ENCODE data around the gene ZMYND11. TPM values are rescaled to one million over a fixed set of nuclear protein-coding genes. Genes with fewer than 3 reads are reported as not detected.
"Not testable (repeated sequence)": the region's sequence is repeated elsewhere in the genome, so short reads cannot be mapped to it uniquely, and the experiment has no call there.

The ZMYND11 gene
- polyA plus RNA-seq, 3 donors, result 7.0 to 11.8 (median 8.8) TPM

GRCh38 chr10:265816-266588, 130.7 kb downstream of the ZMYND11 start:
- H3K4me3 ChIP-seq (replicated peaks in 1 of 3; ENCODE audit: low read depth in 2 of 3, low read length in 3 of 3); H3K27ac ChIP-seq (ENCODE audit: low read depth in 1 of 2, low read length in 2 of 2); H3K9ac ChIP-seq (ENCODE audit: insufficient read depth, low read length, poor library complexity, severe bottlenecking); H2AFZ ChIP-seq (ENCODE audit: insufficient read depth, low read depth, low read length, poor library complexity, severe bottlenecking); H4K20me1 ChIP-seq (ENCODE audit: insufficient read depth, low read length); H3K9me3 Mint-ChIP-seq; H3K36me3 Mint-ChIP-seq; H3K9me3 ChIP-seq (replicated peaks in 1 of 2; ENCODE audit: control insufficient read depth in 1 of 2, insufficient read depth in 1 of 2, low read length in 2 of 2); H3K4me3 Mint-ChIP-seq; H3K36me3 ChIP-seq (replicated peaks in 1 of 2; ENCODE audit: control insufficient read depth in 1 of 2, insufficient read depth in 2 of 2, low read length in 2 of 2); H3K27me3 Mint-ChIP-seq (ENCODE audit: low read depth in 3 of 3); intact Hi-C loops (cut with micrococcal nuclease); H3K4me1 ChIP-seq (ENCODE audit: control insufficient read depth in 1 of 2, insufficient read depth in 2 of 2, low read length in 2 of 2); DNase-seq; H3K27me3 ChIP-seq (ENCODE audit: control insufficient read depth in 2 of 2, insufficient read depth in 2 of 2, low read length in 2 of 2); H3K79me2 ChIP-seq (ENCODE audit: insufficient read depth, low read length); H3K4me2 ChIP-seq (replicated peaks; ENCODE audit: extremely low read depth, low read length, poor library complexity, severe bottlenecking); H3K27ac Mint-ChIP-seq: not testable (repeated sequence)
- peaks cover 11% of the 10 kb centered on the region for H3K4me1 Mint-ChIP-seq
- no CpG with 5 or more reads among the region's 5 CpGs for WGBS (ENCODE audit: insufficient coverage)

- peaks cover 0 to 6% (median 3%) of the 10 kb centered on the region in 7 donors for H3K9me3 Mint-ChIP-seq
- WGBS (ENCODE audit: insufficient coverage), result 63% methylated on average over 4 of the region's 8 CpGs
- H3K9me3 ChIP-seq (replicated peaks in 1 of 2; ENCODE audit: control insufficient read depth in 1 of 2, insufficient read depth in 1 of 2, low read length in 2 of 2), result no peaks in the 10 kb centered on the region
- H3K9ac ChIP-seq (ENCODE audit: insufficient read depth, low read length, poor library complexity, severe bottlenecking), result no peak overlapping the region
- no peak overlapping the region for H2AFZ ChIP-seq (ENCODE audit: insufficient read depth, low read depth, low read length, poor library complexity, severe bottlenecking)
- H3K27ac Mint-ChIP-seq, result no peak overlapping the region
- intact Hi-C loops (cut with micrococcal nuclease), result no loop called here
- peaks cover 3% of the 10 kb centered on the region for H3K4me1 Mint-ChIP-seq
- TF ChIP-seq, protein P1, sequence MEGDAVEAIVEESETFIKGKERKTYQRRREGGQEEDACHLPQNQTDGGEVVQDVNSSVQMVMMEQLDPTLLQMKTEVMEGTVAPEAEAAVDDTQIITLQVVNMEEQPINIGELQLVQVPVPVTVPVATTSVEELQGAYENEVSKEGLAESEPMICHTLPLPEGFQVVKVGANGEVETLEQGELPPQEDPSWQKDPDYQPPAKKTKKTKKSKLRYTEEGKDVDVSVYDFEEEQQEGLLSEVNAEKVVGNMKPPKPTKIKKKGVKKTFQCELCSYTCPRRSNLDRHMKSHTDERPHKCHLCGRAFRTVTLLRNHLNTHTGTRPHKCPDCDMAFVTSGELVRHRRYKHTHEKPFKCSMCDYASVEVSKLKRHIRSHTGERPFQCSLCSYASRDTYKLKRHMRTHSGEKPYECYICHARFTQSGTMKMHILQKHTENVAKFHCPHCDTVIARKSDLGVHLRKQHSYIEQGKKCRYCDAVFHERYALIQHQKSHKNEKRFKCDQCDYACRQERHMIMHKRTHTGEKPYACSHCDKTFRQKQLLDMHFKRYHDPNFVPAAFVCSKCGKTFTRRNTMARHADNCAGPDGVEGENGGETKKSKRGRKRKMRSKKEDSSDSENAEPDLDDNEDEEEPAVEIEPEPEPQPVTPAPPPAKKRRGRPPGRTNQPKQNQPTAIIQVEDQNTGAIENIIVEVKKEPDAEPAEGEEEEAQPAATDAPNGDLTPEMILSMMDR (IDR thresholded peaks at IDR 0.05), result no peak
- no peaks in the 10 kb centered on the region for H3K36me3 Mint-ChIP-seq
- no peak overlapping the region for H3K4me3 Mint-ChIP-seq
- no peaks in the 10 kb centered on the region for H4K20me1 ChIP-seq (ENCODE audit: insufficient read depth, low read length)
- no peaks in the 10 kb centered on the region for H3K4me1 ChIP-seq (ENCODE audit: control insufficient read depth in 1 of 2, insufficient read depth in 2 of 2, low read length in 2 of 2)
- no peak overlapping the region for H3K27ac ChIP-seq (ENCODE audit: low read depth in 1 of 2, low read length in 2 of 2)
- H3K4me2 ChIP-seq (replicated peaks; ENCODE audit: extremely low read depth, low read length, poor library complexity, severe bottlenecking), result no peak overlapping the region
- no peak for DNase-seq
- H3K4me3 ChIP-seq (replicated peaks in 1 of 3; ENCODE audit: low read depth in 2 of 3, low read length in 3 of 3), result no peak overlapping the region
- no peaks in the 10 kb centered on the region for H3K79me2 ChIP-seq (ENCODE audit: insufficient read depth, low read length)
- no peaks in the 10 kb centered on the region for H3K27me3 ChIP-seq (ENCODE audit: control insufficient read depth in 2 of 2, insufficient read depth in 2 of 2, low read length in 2 of 2)
- H3K36me3 ChIP-seq (replicated peaks in 1 of 2; ENCODE audit: control insufficient read depth in 1 of 2, insufficient read depth in 2 of 2, low read length in 2 of 2), result no peaks in the 10 kb centered on the region
- H3K27me3 Mint-ChIP-seq (ENCODE audit: low read depth in 3 of 3), result peaks cover 0 to 3% (median 2%) of the 10 kb centered on the region in 3 donors
These were observed 131.7 kb downstream of the ZMYND11 start for GRCh38 chr10:266974-267425.
